Measurements from ENCODE around the gene PATE3.

PATE3 gene

DNA sequence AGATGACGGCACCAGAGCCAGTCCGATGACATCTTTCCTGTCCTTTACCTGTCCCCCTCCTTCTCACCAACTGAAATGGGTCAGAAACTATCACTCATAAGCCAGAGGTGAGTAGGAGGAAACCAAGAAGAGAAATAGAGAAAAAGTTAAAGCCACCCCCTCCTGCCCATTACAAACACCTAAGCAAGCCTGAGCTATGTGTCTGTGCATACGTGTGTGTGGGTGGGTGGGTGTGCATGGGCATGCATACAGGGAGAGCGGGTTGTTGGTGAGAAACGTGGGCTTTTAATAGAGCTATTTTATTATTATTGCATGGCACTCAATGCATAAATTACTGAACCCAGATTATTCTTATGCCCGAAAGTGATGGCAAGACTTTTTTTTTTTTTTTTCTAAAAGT, 47.8 kb downstream of the PATE3 start:
- no peaks in the 10 kb centered on the region for H3K36me3 ChIP-seq (ENCODE audit: control insufficient read depth in 2 of 2, insufficient read depth in 2 of 2, low read length in 2 of 2)
- no peaks in the 10 kb centered on the region for H3K27me3 ChIP-seq (ENCODE audit: control insufficient read depth in 1 of 2, insufficient read depth in 2 of 2, low read length in 2 of 2)
- no peak overlapping the region for H3K9ac ChIP-seq (ENCODE audit: low read length in 2 of 2)
- no peak overlapping the region for H3K4me3 ChIP-seq (ENCODE audit: low read length in 2 of 2)
- no peak overlapping the region for H3K27ac ChIP-seq (ENCODE audit: low read length)
- no peaks in the 10 kb centered on the region for H3K4me1 ChIP-seq (ENCODE audit: control insufficient read depth, insufficient read depth, low read length)
- H3K9me3 ChIP-seq (ENCODE audit: control insufficient read depth in 2 of 2, low read length in 2 of 2): peaks cover 0 to 6% of the 10 kb centered on the region in 2 donors

Measured in stomach smooth muscle (tissue), 2 donors.